ENCODE measurements around the gene SSR3.

The SSR3 gene

DNA sequence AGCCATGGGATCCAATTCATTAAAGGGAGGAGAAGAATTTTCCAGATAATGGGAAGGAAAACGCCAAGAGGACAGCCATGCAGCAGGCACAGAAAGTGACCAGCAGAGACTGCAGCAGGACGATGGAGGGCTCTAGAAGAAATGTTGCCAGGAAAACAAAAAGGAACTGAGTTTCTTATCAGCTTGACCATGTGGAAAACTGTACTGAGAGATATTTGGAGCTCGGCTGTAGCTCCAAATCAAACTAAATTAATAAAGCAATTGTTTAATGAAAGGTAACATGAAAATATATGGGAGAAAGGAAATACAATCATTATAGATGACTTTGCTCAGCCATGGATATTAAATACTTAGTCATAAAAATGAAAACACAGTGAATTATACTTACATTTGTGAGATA lies 63.7 kb downstream of the SSR3 start:
- DNase-seq = no peak
